H1 (cell line): ENCODE measurements around the gene FAM167B. TPM values are rescaled to one million over a fixed set of nuclear protein-coding genes. Genes with fewer than 3 reads are reported as not detected.

Experiments
- CTCF ChIA-PET: fragments of 300-600 bp; sonication (Branson Sonifier 250); formaldehyde crosslinking; loops from one replicate; lab custom pipeline; 2021; ENCODE audit not compliant: partially characterized antibody; lab: Charles Lee
- POLR2A ChIA-PET: fragments of 300-600 bp; sonication (Branson Sonifier 250); formaldehyde crosslinking; loops from one replicate; lab custom pipeline; 2021; ENCODE audit warnings: inconsistent platforms; ENCODE audit not compliant: partially characterized antibody; lab: Charles Lee
- DNase-seq, 2 experiments: peaks; one replicate each; pipeline versions ENCODE4 v3.0.0 to v3.0.0-alpha.2; 2010 to 2022; ENCODE audit warnings: low spot score in 2 of 2, low read depth in 1 of 2, mixed read lengths in 1 of 2
- FAIRE-seq: peaks from 2 replicates; lab custom pipeline; 2011; peaks lifted over from hg19 to GRCh38; lab: Jason Lieb, UNC
- H2AFZ ChIP-seq: 2 replicates; pipeline ENCODE4 v1.8.1; 2012; ENCODE audit warnings: low read length, inconsistent platforms
- H2AK5ac ChIP-seq: 2 replicates; pipeline ENCODE4 v1.6.1; 2013; ENCODE audit warnings: low read depth, low read length
- H2BK120ac ChIP-seq: replicated peaks from 2 replicates; pipeline ENCODE3; 2013; ENCODE audit warnings: low read depth, low read length, inconsistent platforms
- H2BK12ac ChIP-seq: 2 replicates; pipeline ENCODE4 v1.6.1; 2013; ENCODE audit warnings: low read depth, low read length
- H2BK15ac ChIP-seq: 2 replicates; pipeline ENCODE4 v1.6.1; 2013; ENCODE audit warnings: low read length
- H2BK20ac ChIP-seq: 2 replicates; pipeline ENCODE4 v1.6.1; 2013; ENCODE audit warnings: low read length
- H2BK5ac ChIP-seq: 2 replicates; pipeline ENCODE4 v1.6.1; 2013; ENCODE audit warnings: low read depth, low read length
- H3K14ac ChIP-seq: 2 replicates; pipeline ENCODE4 v1.6.1; 2013; ENCODE audit warnings: inconsistent platforms; ENCODE audit not compliant: insufficient read length
- H3K18ac ChIP-seq: 2 replicates; pipeline ENCODE4 v1.6.1; 2013; ENCODE audit warnings: low read length; ENCODE audit errors: extremely low read depth
- H3K23ac ChIP-seq: 2 replicates; pipeline ENCODE4 v1.6.1; 2013; ENCODE audit warnings: inconsistent platforms; ENCODE audit not compliant: insufficient read length
- H3K23me2 ChIP-seq: 2 replicates; pipeline ENCODE4 v1.6.1; 2013; ENCODE audit warnings: low read depth, low read length
- H3K27ac ChIP-seq: 2 replicates; pipeline ENCODE4 v1.6.1; 2011; ENCODE audit warnings: low read depth, low read length, inconsistent platforms
- H3K27me3 ChIP-seq, 4 experiments: replicated peaks in 1 of 4; 1 replicate in 1 of 4; 2 replicates in 3 of 4; pipeline versions ENCODE4 v1.6.1 to v1.8.1; 2011 to 2013; ENCODE audit warnings: low read length in 3 of 4, mild to moderate bottlenecking in 3 of 4, inconsistent platforms in 2 of 4, mixed read lengths in 2 of 4, moderate library complexity in 1 of 4; ENCODE audit not compliant: control insufficient read depth in 3 of 4, insufficient read depth in 3 of 4; ENCODE audit errors: extremely low read depth in 1 of 4
- H3K36me3 ChIP-seq, 4 experiments: 2 replicates each; pipeline versions ENCODE4 v1.6.1 to v1.8.1; 2011 to 2013; ENCODE audit warnings: mild to moderate bottlenecking in 4 of 4, low read length in 3 of 4, moderate library complexity in 2 of 4, control low read depth in 1 of 4, inconsistent platforms in 1 of 4; ENCODE audit not compliant: insufficient read depth in 4 of 4, control insufficient read depth in 2 of 4
- H3K4ac ChIP-seq: replicated peaks from 2 replicates; pipeline ENCODE3; 2013; ENCODE audit warnings: low read length, low read depth, mixed read lengths, inconsistent platforms; ENCODE audit not compliant: insufficient read length
- H3K4me1 ChIP-seq, 4 experiments: replicated peaks in 1 of 4; 1 replicate in 1 of 4; 2 replicates in 3 of 4; pipeline versions ENCODE4 v1.6.1 to v1.8.1; 2011 to 2013; ENCODE audit warnings: low read length in 3 of 4, inconsistent platforms in 2 of 4, mixed read lengths in 1 of 4; ENCODE audit not compliant: insufficient read depth in 4 of 4, control insufficient read depth in 3 of 4
- H3K4me2 ChIP-seq, 2 experiments: 2 replicates each; pipeline versions ENCODE4 v1.6.1 to v1.8.1; 2011 to 2013; ENCODE audit warnings: low read depth in 2 of 2, low read length in 2 of 2, control low read depth in 1 of 2, inconsistent platforms in 1 of 2, mild to moderate bottlenecking in 1 of 2; ENCODE audit not compliant: insufficient read depth in 1 of 2
- H3K4me3 ChIP-seq, 4 experiments: fragments of 200-600, 300-600 bp in 1 of 4; sonication (generic), shearing (Covaris generic), sonication (Bioruptor Twin) in 1 of 4; 2 replicates each; pipeline versions ENCODE4 v1.5.1 to v1.8.1; 2011 to 2016; ENCODE audit warnings: low read length in 4 of 4, low read depth in 3 of 4, control low read depth in 2 of 4, inconsistent platforms in 2 of 4, mild to moderate bottlenecking in 2 of 4, mixed read lengths in 1 of 4, moderate library complexity in 1 of 4; ENCODE audit not compliant: insufficient read depth in 2 of 4; ENCODE audit errors: extremely low read depth in 1 of 4
- H3K56ac ChIP-seq: replicated peaks from 2 replicates; pipeline ENCODE3; 2013; ENCODE audit warnings: low read depth, mild to moderate bottlenecking, mixed read lengths, low read length, inconsistent platforms; ENCODE audit not compliant: insufficient read length
- H3K79me1 ChIP-seq: 2 replicates; pipeline ENCODE4 v1.6.1; 2013; ENCODE audit warnings: low read depth, low read length, control low read depth
- H3K79me2 ChIP-seq, 2 experiments: 2 replicates each; pipeline versions ENCODE4 v1.6.1 to v1.8.1; 2012 to 2013; ENCODE audit warnings: low read length in 2 of 2, mild to moderate bottlenecking in 2 of 2, inconsistent platforms in 1 of 2; ENCODE audit not compliant: insufficient read depth in 2 of 2, control insufficient read depth in 1 of 2
- H3K9ac ChIP-seq, 4 experiments: replicated peaks in 1 of 4; 1 replicate in 1 of 4; 2 replicates in 3 of 4; pipeline versions ENCODE4 v1.6.1 to v1.8.1; 2011 to 2013; ENCODE audit warnings: low read depth in 3 of 4, low read length in 3 of 4, control low read depth in 2 of 4, mild to moderate bottlenecking in 2 of 4, moderate library complexity in 2 of 4, inconsistent platforms in 1 of 4; ENCODE audit errors: extremely low read depth in 1 of 4
- H3K9me3 ChIP-seq, 2 experiments: 2 replicates each; pipeline versions ENCODE4 v1.6.1 to v1.8.1; 2012 to 2013; ENCODE audit warnings: mild to moderate bottlenecking in 2 of 2, moderate library complexity in 2 of 2, control low read depth in 1 of 2, inconsistent platforms in 1 of 2, low read depth in 1 of 2, low read length in 1 of 2, mixed read lengths in 1 of 2; ENCODE audit not compliant: insufficient read depth in 2 of 2
- H4K20me1 ChIP-seq, 2 experiments: replicated peaks in 1 of 2; 2 replicates each; pipeline versions ENCODE3 to v1.8.1; 2011 to 2013; ENCODE audit warnings: inconsistent platforms in 2 of 2, low read length in 2 of 2, mild to moderate bottlenecking in 1 of 2; ENCODE audit not compliant: insufficient read depth in 2 of 2, control insufficient read depth in 1 of 2
- H4K5ac ChIP-seq: 2 replicates; pipeline ENCODE4 v1.6.1; 2013; ENCODE audit warnings: low read length, low read depth, mixed read lengths, inconsistent platforms; ENCODE audit not compliant: insufficient read length
- H4K8ac ChIP-seq: 2 replicates; pipeline ENCODE4 v1.8.0; 2013; ENCODE audit warnings: mild to moderate bottlenecking, moderate library complexity, low read length, inconsistent platforms; ENCODE audit not compliant: insufficient read depth; ENCODE audit errors: extremely low read depth
- H4K91ac ChIP-seq: replicated peaks from 2 replicates; pipeline ENCODE3; 2013; ENCODE audit warnings: low read length, mixed read lengths, inconsistent platforms; ENCODE audit not compliant: insufficient read length
- CBX5 ChIP-seq: fragments of 300-800, 300-1000 bp; sonication (generic); IDR thresholded peaks from 2 replicates; pipeline ENCODE4 v1.7.1; 2016; ENCODE audit warnings: antibody characterized with exemption, low read length, low read depth
- CHD2 ChIP-seq: IDR thresholded peaks from 2 replicates; pipeline ENCODE4 v1.6.1; 2012; ENCODE audit warnings: low read length, improper control_type of control experiment
- FOSL1 ChIP-seq: IDR thresholded peaks from 2 replicates; pipeline ENCODE4 v1.6.1; 2011; ENCODE audit warnings: mild to moderate bottlenecking, low read depth, low read length, moderate library complexity; ENCODE audit not compliant: insufficient read depth
- JUN ChIP-seq: IDR thresholded peaks from 2 replicates; pipeline ENCODE4 v1.6.1; 2011; ENCODE audit warnings: low read depth, mild to moderate bottlenecking, improper control_type of control experiment, low read length
- KDM5A ChIP-seq: fragments of 200-600 bp; IDR thresholded peaks from 2 replicates; pipeline ENCODE4 v1.7.1; 2012; ENCODE audit warnings: mild to moderate bottlenecking, low read length, inconsistent platforms, mixed read lengths
- NANOG ChIP-seq: IDR thresholded peaks from 2 replicates; pipeline ENCODE4 v1.6.1; 2011; ENCODE audit warnings: low read length, low read depth, mild to moderate bottlenecking, inconsistent platforms; ENCODE audit not compliant: insufficient read depth, poor library complexity, severe bottlenecking
- SP2 ChIP-seq: IDR thresholded peaks from 2 replicates; pipeline ENCODE4 v1.6.1; 2012; ENCODE audit warnings: mild to moderate bottlenecking, low read length, inconsistent platforms
- TAF1 ChIP-seq: IDR thresholded peaks from 2 replicates; pipeline ENCODE4 v1.6.1; 2011; ENCODE audit warnings: mild to moderate bottlenecking, low read depth, low read length
- TEAD4 ChIP-seq: IDR thresholded peaks from 2 replicates; pipeline ENCODE4 v1.6.1; 2012; ENCODE audit warnings: low read depth, low read length, inconsistent platforms, mixed read lengths
- USF2 ChIP-seq: IDR thresholded peaks from 2 replicates; pipeline ENCODE4 v1.6.1; 2011; ENCODE audit warnings: low read length, improper control_type of control experiment
- WGBS, 2 experiments: shearing (Covaris generic) in 1 of 2; methylation state at CpG; one replicate each; pipeline versions ENCODE4 v1.1.6 to v1.1.7; 2013 to 2015; ENCODE audit warnings: low lambda C conversion rate in 2 of 2, mixed read lengths in 2 of 2, inconsistent platforms in 1 of 2, low coverage in 1 of 2, missing lambda C conversion rate in 1 of 2; ENCODE audit not compliant: insufficient replicate concordance in 2 of 2, insufficient coverage in 1 of 2, insufficient read length in 1 of 2; ENCODE audit errors: extremely low coverage in 1 of 2, missing lambda C conversion rate in 1 of 2; 5-methylcytosine and 5-hydroxymethylcytosine counted together
- polyA plus RNA-seq, 7 experiments: library from polyadenylated mRNA; depleted of rRNA in 3 of 7; stranded (reverse) in 5 of 7; unstranded in 2 of 7; fragments of >200 nt in 5 of 7; fragments of 200-250 nt in 2 of 7; gene quantifications; 1 replicate in 5 of 7; 2 replicates in 1 of 7; 4 replicates in 1 of 7; pipeline versions ENCODE4 v1.2.1 to v1.2.3, GENCODE V29; 2011 to 2013; ENCODE audit warnings: missing spikeins in 2 of 7, mixed read lengths in 2 of 7
- total RNA-seq: library from RNA; stranded (reverse); fragmentation: NEBNext Ultra II Directional; extraction: Animal tissue kit (Norgen Biotek cat#: 25700); gene quantifications from 2 replicates; pipeline ENCODE4 v1.2.1, GENCODE V29; 2021

The FAM167B gene
- total and polyA plus RNA-seq, 2 of the 8 experiments (the other 6 are each of a cell fraction or from before 2014, with no cell fraction given) = 2.8 to 3.9 TPM

DNA sequence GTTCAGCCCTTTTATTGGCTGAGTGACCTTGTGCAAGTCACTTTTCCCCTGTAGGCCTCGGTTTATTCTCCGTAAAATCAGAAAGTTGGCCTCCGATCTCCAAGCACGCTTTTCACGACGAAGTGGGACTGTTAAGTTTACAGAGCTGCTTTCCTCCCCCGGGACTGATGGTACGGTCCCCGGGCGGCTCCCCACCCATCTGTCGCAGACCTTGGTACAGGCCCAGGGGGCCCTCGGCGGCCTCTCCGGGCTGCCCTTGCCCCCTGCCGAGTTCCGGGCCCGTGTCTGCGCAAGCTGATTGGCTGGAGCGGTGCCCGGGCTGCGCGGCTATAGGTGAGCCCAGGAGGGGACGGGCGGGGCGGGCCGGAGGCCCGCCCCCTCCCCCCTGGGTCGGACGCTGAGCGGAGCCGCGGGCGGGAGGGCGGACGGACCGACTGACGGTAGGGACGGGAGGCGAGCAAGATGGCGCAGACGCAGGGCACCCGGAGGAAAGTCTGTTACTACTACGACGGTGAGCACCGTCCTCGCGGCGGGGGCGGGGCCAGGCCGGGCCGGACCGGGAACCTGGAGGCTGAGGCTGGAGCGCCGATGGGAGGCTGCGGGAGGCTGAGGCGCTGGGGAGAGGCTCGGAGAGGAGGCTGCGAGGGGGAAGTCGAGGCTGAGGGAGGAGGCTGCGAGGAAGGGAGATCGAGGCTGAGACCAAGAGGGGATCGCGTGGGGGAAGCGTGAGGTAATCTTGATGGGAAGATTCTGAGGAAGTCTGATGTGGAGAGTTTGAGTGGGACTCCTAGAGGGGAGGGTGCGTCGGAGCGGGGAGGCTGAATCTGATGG, 44.9 kb downstream of the FAM167B start, which contains the start of gene HDAC1:
HDAC1 (plus strand) TSS at position 376 of the 831 bp plus-strand sequence; CDS start at position 463, 87 bp downstream.
- Histone ChIP-seq H3K4me3 (peak within 1 kb of the TSS; percentile 77 to 98 (median 96)), H4K91ac (peak within 1 kb of the TSS; percentile 72), H3K4me1 (peaks cover 0 to 5% (median 4%) of the 10 kb centered on the region in 4 experiments), H3K27ac (no peak within 1 kb of the TSS), H3K23me2 (peaks cover 3% of the 10 kb centered on the region), H4K20me1 (peaks cover 0 to 5% of the 10 kb centered on the region in 2 experiments), H3K79me2 (peaks cover 4 to 43% of the 10 kb centered on the region in 2 experiments), H3K27me3 (no peaks in the 10 kb centered on the region), H2BK12ac (peak within 1 kb of the TSS; percentile 68), H2AFZ (peak within 1 kb of the TSS; percentile 54; the same call in 1 of the 2 replicates), H2BK5ac (peak within 1 kb of the TSS; percentile 69), H2AK5ac (peak within 1 kb of the TSS; percentile 86; the same call in 1 of the 2 replicates), H3K9me3 (no peaks in the 10 kb centered on the region), H3K4ac (no peak within 1 kb of the TSS), H2BK20ac (no peak within 1 kb of the TSS), H3K56ac (peak within 1 kb of the TSS; percentile 47), H2BK120ac (no peak within 1 kb of the TSS), H3K18ac (peak within 1 kb of the TSS; percentile 89), H2BK15ac (peak within 1 kb of the TSS; percentile 97; the same call in 1 of the 2 replicates), H4K5ac (peak within 1 kb of the TSS; percentile 61), H4K8ac (peak within 1 kb of the TSS; percentile 81; the same call in 1 of the 2 replicates), H3K23ac (no peak within 1 kb of the TSS), H3K4me2 (peak within 1 kb of the TSS; percentile 72 to 90), H3K36me3 (no peaks in the 10 kb centered on the region; a peak in 1 of 8 replicates), H3K14ac (no peak within 1 kb of the TSS), H3K9ac (peak within 1 kb of the TSS in 3 of 4 experiments; percentile 67 to 72 (median 67); a peak in 6 of 7 replicates), H3K79me1 (peaks cover 6% of the 10 kb centered on the region)
- WGBS, 2 experiments = 7% methylated on average over 41 of the region's 67 CpGs; no CpG with 5 or more reads in 1 of the 2 experiments
- DNase-seq = peak; percentile 84 to 93
- ChIA-PET CTCF (interaction anchor here (1.3 to 6.0 kb wide), 5 partner anchors 13 to 76 kb away, joined by 3 to 34 read pairs (median 4); partner anchors contain the start of genes FAM167B and LCK), POLR2A (interaction anchor here (0.7 to 3.2 kb wide), 26 partner anchors 9 to 184 kb away, joined by 3 to 16 read pairs (median 4); partner anchors contain the start of genes BSDC1, CCDC28B, KPNA6 and MARCKSL1)
- no peak for FAIRE-seq
- TF ChIP-seq TAF1 (peak; percentile 49), USF2 (no peak), FOSL1 (no peak), NANOG (peak; percentile 11), CHD2 (peak; percentile 12; the same call in 1 of the 2 replicates), TEAD4 (no peak), JUN (no peak), SP2 (no peak; the same call in 1 of the 2 replicates), KDM5A (peak; percentile 51; the same call in 1 of the 2 replicates), CBX5 (no peak)
